HG02973 (cell line): ENCODE measurements around the gene SLC17A9.
"Not testable (repeated sequence)": the region's sequence is repeated elsewhere in the genome, so short reads cannot be mapped to it uniquely, and the experiment has no call there.

ENCODE experiments used
- ATAC-seq: cut with Tn5 transposase; IDR thresholded peaks from one replicate; pipeline ENCODE4 v1.9.1; 2021; ENCODE audit warnings: moderate library complexity; ENCODE audit not compliant: unreplicated experiment

Gene SLC17A9

DNA sequence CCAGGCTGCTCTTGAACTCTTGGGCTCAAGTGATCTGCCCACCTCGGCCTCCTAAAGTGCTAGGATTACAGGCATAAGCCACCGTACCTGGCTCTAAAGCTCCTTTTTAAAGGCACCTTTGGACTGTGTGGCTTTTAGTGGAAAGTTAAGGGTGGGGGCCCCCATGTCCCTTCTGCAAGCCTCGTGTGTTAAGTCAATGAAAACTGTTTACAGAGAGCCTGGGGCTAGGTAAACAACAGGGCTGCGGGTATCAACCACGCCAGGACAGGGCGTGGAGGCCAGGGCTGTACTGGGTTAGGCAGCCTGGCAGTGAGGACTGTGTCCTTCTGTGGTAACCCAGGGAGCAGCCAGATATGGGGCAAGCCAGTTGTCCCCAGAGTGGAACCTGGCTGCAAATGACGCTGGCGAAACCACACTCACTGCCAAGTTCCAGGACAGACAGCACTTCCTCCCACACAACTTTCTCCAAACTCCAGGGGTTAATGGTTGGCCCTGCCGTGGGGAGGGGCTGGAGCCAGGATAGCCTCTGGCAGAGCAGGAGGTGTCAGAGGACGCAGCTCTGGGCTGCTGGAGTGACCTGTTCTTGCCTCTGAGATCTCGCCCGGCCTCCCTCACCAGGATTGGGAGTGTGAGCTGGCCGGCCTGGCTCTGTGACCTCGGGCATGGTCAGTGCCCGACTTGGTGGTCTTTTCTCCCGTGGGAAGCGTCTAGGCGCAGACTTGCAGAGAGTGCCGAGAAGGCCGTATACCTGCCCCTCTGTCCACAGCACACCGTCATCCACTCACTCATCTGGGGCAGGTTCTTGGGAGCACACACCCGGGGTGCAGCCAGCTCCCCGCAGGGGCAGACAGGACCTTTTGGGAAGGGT, 3.2 kb downstream of the SLC17A9 start:
- ATAC-seq = no peak

DNA sequence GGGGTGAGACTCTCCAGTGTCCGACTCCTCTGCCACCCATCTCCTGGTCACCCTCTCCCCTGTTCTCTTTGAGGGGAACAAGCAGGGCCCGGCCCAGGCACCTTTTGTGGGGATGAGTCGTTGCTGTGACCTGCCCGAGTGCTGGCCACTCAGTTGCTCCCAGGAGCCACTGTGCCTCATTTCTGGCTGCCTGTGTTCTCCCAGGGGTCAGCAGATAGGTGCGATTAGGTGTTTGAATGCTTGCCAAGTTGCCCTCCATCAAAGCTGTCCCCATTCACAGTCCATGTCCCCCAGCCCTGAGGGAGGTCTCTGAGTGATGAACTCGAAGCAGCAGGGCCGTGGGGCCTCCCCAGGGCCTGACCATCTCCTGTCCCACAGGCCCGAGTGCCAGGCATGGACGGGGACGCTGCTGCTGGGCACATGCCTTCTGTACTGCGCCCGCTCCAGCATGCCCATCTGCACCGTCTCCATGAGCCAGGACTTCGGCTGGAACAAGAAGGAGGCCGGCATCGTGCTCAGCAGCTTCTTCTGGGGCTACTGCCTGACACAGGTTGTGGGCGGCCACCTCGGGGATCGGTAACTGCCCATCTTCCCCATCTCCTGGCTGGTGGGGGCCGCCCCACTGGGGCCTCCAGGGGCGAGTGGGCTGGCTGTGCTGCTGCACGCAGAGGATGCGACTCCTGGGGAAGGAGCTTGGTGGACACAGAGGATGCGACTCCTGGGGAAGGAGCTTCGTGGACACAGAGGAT, 4.1 kb downstream of the SLC17A9 start:
- ATAC-seq = no peak

- ATAC-seq = no peak
Observed at GRCh38 chr20:62957136-62958117, 4.9 kb downstream of the SLC17A9 start.

- no peak for ATAC-seq
Observed at GRCh38 chr20:62958388-62959100, 6.0 kb downstream of the SLC17A9 start.

DNA sequence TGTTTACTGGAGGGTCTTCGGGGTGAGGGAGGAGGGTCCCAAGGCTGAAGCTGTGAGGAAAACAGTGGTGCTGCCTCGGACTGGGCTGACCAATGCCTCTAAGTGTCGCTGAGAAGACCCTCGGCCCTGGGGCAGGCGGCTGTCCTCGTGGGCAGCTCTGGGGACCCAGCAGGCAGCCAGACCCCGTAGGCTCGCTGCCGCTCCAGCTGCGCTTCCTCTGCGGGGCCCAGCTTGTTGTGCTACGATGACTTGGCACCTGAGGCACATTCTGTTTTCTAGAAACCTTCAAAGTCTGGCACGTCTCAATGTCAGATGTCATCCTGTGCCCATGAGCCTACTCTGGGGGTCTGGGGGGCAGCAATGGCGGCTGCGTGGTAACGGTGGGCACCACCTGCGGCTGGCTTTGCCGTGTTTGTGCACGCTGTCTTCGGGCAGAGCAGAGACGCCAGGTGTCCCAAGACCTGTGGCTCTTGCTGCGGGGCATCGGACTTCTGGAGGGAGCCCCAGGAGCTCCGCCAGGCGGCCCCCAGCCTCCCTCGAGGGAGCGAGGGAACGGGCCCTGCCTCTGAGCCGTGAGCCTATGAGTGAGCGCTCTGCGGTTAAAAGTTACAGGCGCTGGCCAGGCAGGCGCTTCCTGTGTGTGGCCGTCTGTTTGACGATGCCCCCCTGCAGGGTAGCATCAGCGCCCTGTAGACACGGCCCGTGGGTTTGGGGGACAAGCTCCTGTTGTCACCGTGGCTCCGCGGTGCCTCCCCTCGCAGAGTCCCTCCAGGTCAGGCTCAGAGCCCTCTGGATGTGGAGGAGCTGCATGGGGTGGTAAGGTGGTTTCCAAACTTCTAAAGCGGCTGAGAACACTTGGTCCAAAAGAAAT, 6.8 kb downstream of the SLC17A9 start:
- no peak for ATAC-seq

- no peak for ATAC-seq
Observed at GRCh38 chr20:62959998-62960436, 7.5 kb downstream of the SLC17A9 start.

DNA sequence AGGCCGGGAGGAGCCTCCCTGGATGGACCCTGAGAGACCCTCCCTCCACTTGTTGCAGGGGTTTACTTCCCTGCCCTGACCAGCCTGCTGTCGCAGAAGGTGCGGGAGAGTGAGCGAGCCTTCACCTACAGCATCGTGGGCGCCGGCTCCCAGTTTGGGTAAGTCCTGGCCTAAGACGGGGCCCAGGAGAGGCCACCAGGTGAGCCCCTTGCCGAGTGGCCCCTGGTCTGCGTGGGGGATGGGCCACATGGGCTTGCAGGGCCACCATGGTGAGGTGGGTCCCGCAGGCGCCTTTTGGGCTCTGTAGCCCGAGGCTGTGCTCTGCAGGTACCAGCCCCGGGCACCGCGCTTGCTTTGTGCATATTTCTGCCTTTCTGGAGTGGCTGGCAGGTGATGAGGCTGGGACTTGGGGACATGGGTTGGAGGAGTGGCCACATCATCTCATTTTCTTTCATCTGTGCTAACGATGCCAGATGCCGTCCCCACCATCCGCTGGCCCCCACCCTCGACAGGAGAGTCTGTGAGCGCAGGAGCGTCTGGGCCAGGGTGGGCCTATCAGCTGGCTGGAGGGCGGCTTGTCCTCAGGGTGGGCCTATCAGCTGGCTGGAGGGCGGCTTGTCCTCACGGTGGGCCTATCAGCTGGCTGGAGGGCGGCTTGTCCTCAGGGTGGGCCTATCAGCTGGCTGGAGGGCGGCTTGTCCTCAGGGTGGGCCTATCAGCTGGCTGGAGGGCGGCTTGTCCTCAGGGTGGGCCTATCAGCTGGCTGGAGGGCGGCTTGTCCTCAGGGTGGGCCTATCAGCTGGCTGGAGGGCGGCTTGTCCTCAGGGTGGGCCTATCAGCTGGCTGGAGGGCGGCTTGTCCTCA, 8.2 kb downstream of the SLC17A9 start:
- ATAC-seq = not testable (repeated sequence)

GRCh38 chr20:62961310-62961783, 8.8 kb downstream of the SLC17A9 start:
- no peak for ATAC-seq

- ATAC-seq = no peak
Observed at GRCh38 chr20:62961799-62962198, 9.3 kb downstream of the SLC17A9 start.

GRCh38 chr20:62962221-62962879, 9.8 kb downstream of the SLC17A9 start:
- no peak for ATAC-seq

DNA sequence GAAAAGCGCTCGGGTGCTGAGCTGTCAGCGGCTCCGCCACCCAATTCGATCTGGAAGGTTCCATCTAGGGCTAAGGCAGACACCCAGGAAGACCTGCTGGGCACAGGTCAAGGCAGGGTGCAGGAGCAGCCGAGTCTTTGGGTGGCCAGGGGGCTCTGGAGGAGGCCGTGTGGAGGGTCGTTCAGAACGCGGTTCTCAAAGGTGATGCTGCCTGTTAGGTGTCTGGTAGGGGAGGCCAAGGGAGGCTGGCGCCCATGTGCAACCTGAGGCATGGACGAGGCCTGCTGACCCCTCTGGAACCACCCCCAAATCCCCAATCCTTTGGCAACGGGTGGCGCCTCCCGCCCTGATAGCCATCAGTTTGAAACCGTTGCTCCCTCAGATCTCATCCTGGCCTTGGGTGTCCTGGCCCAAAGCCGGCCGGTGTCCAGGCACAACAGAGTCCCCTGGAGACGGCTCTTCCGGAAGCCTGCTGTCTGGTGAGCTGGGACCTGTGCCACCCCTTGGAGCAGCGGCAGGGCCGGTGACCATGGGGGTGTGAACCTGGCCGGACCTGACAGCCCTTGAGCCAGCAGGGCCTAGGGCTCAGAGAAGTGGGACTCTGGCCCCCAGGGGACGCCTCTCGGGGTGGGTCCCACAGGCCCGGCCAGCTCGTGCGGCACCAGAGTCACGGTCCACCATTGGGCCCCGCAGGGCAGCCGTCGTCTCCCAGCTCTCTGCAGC, 10.5 kb downstream of the SLC17A9 start:
- no peak for ATAC-seq

- no peak for ATAC-seq
Observed at GRCh38 chr20:62963614-62964397, 11.3 kb downstream of the SLC17A9 start.

DNA sequence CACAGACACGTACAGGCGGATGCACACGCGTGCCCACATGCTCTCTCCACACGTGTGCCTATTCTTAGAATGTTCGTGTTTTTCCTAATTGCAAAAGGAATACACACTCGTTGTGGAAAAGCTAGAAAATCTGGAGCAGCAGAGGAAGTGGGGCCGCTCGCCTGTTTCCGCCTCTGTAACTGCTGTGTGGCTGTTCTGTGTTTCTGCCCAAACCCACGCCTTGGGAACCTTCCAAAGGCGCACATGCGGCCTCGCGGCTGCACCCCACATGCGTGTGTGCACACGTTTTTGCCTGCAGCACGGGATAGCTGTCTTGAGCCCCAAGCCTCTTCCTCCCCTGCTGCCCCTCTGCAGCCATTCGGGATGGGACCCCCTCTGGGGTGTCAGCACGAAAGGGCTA, 12.2 kb downstream of the SLC17A9 start:
- no peak for ATAC-seq

GRCh38 chr20:62965363-62965771, 12.9 kb downstream of the SLC17A9 start:
- ATAC-seq = no peak

DNA sequence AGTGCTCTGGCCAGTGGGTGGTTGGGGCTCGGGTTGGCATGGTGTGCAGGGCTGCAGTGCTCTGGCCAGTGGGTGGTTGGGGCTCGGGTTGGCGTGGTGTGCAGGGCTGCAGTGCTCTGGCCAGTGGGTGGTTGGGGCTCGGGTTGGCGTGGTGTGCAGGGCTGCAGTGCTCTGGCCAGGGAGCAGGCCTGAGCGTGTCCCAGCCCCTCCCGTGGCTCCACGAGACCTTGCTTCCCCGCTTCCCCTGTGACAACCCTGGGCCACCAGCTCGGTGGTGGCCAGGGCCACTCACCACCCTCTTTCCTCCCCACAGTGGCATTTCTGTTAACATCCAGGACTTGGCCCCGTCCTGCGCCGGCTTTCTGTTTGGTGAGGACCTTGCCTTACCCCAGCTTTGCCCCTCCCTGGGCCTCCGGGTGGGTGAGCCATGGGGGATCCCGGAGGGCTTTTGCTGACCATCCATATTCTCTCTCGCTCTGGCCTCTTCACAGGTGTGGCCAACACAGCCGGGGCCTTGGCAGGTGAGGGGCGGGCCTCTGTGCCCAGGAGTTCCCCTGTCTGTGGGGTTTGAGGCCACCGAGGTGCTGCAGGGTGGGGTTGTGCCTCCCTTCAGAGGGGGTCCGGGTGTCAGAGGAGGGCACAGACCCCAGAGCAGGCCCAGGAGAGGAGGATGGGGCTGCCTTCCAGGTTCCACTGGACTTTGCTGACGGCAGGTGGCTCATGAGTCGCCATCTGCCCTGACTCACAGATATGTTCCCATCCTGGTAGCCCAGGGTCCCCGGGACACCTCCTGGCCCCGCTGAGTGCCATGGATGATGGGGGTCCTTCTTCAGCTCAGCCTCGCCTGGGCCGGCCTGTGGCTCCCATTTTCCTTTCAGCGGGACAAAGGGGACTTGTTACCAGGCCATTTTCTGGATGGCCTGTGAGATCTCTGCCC, 14.0 kb downstream of the SLC17A9 start:
- ATAC-seq = no peak
